OCI-LY3 (cell line): ENCODE data around the gene RAB26.

Experiments
- H2AFZ ChIP-seq: fragments of 200-600, 300-600 bp; shearing (Covaris generic); 2 replicates; pipeline ENCODE4 v1.6.0; 2014; ENCODE audit warnings: antibody characterized with exemption, low read depth, low read length
- H3K27ac ChIP-seq: fragments of 200-600, 300-600 bp; sonication (generic); 2 replicates; pipeline ENCODE4 v1.5.1; 2014; ENCODE audit warnings: mild to moderate bottlenecking, low read length, moderate library complexity, mixed read lengths
- H3K27me3 ChIP-seq: fragments of 200-600, 300-600 bp; sonication (generic); 2 replicates; pipeline ENCODE4 v1.6.1; 2014; ENCODE audit warnings: low read depth, low read length, mixed read lengths
- H3K36me3 ChIP-seq: fragments of 200-600, 300-600 bp; sonication (generic); replicated peaks from 2 replicates; pipeline ENCODE3; 2014; ENCODE audit warnings: low read depth, low read length, mixed read lengths
- H3K4me1 ChIP-seq: fragments of 300-600, 200-600 bp; sonication (generic); 2 replicates; pipeline ENCODE4 v1.6.1; 2014; ENCODE audit warnings: low read length, mixed read lengths
- H3K4me2 ChIP-seq: fragments of 200-600, 300-600 bp; sonication (generic); 2 replicates; pipeline ENCODE4 v1.6.1; 2014; ENCODE audit warnings: low read length, mixed read lengths
- H3K4me3 ChIP-seq: fragments of 300-600, 200-600 bp; sonication (generic); 2 replicates; pipeline ENCODE4 v1.5.1; 2014; ENCODE audit warnings: antibody characterized with exemption, mild to moderate bottlenecking, low read length, moderate library complexity
- H3K79me2 ChIP-seq: fragments of 300-600, 200-600 bp; shearing (Covaris generic); 2 replicates; pipeline ENCODE4 v1.6.1; 2014; ENCODE audit warnings: mild to moderate bottlenecking, low read length, mixed read lengths
- H3K9ac ChIP-seq: fragments of 300-600, 200-600 bp; shearing (Covaris generic); 2 replicates; pipeline ENCODE4 v1.6.0; 2014; ENCODE audit warnings: mild to moderate bottlenecking, low read length, moderate library complexity
- H3K9me3 ChIP-seq: fragments of 200-600, 300-600 bp; shearing (Covaris generic); 2 replicates; pipeline ENCODE4 v1.6.1; 2014; ENCODE audit warnings: low read length, mixed read lengths; ENCODE audit not compliant: insufficient read depth
- H4K20me1 ChIP-seq: fragments of 200-600, 300-600 bp; sonication (generic); 2 replicates; pipeline ENCODE4 v1.6.1; 2016; ENCODE audit warnings: low read length, mixed read lengths; ENCODE audit not compliant: insufficient read depth
- EZH2phosphoT487 ChIP-seq: fragments of 200-600 bp; shearing (Covaris generic); IDR thresholded peaks from 2 replicates; pipeline ENCODE4 v1.6.1; 2018; ENCODE audit warnings: antibody characterized with exemption, mixed run types, low read depth
- TF ChIP-seq, protein P1 (sequence below): fragments of 200-600, 300-600 bp; sonication (generic); IDR thresholded peaks from 2 replicates; pipeline ENCODE4 v1.5.1; 2014; ENCODE audit warnings: antibody characterized with exemption, low read length, low read depth

RAB26 gene

DNA sequence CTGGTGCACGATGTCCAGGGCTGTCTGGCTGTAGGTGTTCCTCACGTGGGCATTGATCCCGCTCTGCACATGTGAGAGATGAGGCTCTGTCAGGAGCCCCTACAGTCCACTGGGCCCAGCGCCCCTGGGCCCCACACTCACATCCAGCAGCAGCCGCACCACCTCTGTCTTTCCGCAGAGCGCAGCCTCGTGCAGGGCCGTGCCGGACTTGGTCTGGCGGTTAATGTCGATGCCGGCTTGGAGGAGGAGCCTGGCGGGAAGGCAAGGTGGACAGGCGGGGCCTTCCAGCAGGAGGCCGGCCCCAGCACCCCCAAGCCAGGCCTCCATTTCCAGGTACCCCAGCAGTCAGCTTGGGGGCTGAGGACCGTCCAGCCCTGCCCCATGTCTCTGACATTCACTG is 38.8 kb downstream of the RAB26 start:
- TF ChIP-seq EZH2phosphoT487 = no peak
- TF ChIP-seq, protein P1, sequence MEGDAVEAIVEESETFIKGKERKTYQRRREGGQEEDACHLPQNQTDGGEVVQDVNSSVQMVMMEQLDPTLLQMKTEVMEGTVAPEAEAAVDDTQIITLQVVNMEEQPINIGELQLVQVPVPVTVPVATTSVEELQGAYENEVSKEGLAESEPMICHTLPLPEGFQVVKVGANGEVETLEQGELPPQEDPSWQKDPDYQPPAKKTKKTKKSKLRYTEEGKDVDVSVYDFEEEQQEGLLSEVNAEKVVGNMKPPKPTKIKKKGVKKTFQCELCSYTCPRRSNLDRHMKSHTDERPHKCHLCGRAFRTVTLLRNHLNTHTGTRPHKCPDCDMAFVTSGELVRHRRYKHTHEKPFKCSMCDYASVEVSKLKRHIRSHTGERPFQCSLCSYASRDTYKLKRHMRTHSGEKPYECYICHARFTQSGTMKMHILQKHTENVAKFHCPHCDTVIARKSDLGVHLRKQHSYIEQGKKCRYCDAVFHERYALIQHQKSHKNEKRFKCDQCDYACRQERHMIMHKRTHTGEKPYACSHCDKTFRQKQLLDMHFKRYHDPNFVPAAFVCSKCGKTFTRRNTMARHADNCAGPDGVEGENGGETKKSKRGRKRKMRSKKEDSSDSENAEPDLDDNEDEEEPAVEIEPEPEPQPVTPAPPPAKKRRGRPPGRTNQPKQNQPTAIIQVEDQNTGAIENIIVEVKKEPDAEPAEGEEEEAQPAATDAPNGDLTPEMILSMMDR = no peak
- H3K9me3 ChIP-seq = no peaks in the 10 kb centered on the region

DNA sequence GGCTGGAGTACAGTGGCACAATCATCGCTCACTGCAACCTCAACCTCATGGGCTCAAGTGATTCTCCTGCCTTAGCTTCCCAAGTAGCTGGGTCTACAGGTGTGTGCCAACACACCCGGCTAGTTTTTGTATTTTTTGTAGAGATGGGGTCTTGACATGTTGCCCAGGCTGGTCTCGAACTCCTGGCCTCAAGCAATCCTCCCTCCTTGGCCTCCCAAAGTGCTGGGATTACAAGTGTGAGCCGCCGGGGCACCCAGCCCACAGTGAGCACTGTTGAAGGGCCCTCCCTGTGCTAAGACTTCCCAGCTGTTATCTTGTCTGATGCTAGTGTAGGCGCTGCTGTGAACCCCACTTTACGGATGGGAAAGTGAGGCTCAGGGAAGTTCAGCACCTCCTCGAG is 40.0 kb downstream of the RAB26 start:
- no peaks in the 10 kb centered on the region for H3K79me2 ChIP-seq
- H3K4me1 ChIP-seq = no peaks in the 10 kb centered on the region
- no peaks in the 10 kb centered on the region for H4K20me1 ChIP-seq
- no peak overlapping the region for H3K27ac ChIP-seq
- no peak overlapping the region for H3K4me2 ChIP-seq
- no peaks in the 10 kb centered on the region for H3K27me3 ChIP-seq
- no peak overlapping the region for H2AFZ ChIP-seq
- TF ChIP-seq EZH2phosphoT487 = no peak
- TF ChIP-seq, protein P1 = no peak
- H3K9me3 ChIP-seq = no peaks in the 10 kb centered on the region
- no peaks in the 10 kb centered on the region for H3K36me3 ChIP-seq
- H3K4me3 ChIP-seq = no peak overlapping the region
- H3K9ac ChIP-seq = no peak overlapping the region

More for the DNA sequence above, 38.8 kb downstream of the RAB26 start:
- Histone ChIP-seq H2AFZ (no peak overlapping the region), H3K9ac (no peak overlapping the region), H3K4me1 (no peaks in the 10 kb centered on the region), H3K27ac (no peak overlapping the region), H3K36me3 (no peaks in the 10 kb centered on the region), H3K27me3 (no peaks in the 10 kb centered on the region), H3K4me3 (no peak overlapping the region), H3K4me2 (no peak overlapping the region), H3K79me2 (no peaks in the 10 kb centered on the region), H4K20me1 (no peaks in the 10 kb centered on the region)

DNA sequence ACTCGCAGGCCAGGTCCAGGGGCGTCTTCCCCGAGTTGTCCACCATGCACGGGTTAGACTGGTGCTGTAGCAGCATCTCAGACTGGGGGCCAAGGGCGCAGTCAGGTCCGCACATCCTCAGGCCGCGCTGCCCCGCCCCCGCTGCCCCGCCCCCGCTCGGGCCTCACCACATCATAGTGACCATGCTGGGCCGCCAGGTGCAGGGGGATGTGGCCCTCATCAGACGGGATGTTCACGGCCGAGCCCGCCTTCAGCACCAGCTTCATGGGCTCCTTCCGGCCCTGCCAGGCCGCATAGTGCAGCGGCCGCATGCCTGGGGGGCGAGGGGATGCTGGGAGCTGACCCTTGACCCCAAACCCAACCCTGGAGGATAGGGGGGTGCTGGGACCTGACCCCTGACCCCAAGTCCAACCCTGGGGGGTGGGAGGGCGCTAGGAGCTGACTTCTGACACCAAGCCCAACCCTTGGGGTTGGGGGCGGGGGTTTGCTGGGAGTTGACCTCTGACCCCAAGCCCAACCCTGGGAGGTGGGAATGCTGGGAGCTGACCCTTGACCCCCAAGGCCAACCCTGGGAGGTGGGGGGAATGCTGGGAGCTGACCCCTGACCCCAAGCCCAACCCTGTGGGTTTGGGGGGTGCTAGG is 40.9 kb downstream of the RAB26 start:
- Histone ChIP-seq H3K79me2 (no peaks in the 10 kb centered on the region), H2AFZ (no peak overlapping the region), H3K9ac (no peak overlapping the region), H4K20me1 (no peaks in the 10 kb centered on the region), H3K36me3 (no peaks in the 10 kb centered on the region), H3K4me1 (no peaks in the 10 kb centered on the region), H3K4me2 (no peak overlapping the region), H3K9me3 (no peaks in the 10 kb centered on the region), H3K27me3 (peaks cover 4% of the 10 kb centered on the region), H3K27ac (no peak overlapping the region), H3K4me3 (no peak overlapping the region)
- TF ChIP-seq, protein P1 = no peak
- no peak for TF ChIP-seq EZH2phosphoT487

DNA sequence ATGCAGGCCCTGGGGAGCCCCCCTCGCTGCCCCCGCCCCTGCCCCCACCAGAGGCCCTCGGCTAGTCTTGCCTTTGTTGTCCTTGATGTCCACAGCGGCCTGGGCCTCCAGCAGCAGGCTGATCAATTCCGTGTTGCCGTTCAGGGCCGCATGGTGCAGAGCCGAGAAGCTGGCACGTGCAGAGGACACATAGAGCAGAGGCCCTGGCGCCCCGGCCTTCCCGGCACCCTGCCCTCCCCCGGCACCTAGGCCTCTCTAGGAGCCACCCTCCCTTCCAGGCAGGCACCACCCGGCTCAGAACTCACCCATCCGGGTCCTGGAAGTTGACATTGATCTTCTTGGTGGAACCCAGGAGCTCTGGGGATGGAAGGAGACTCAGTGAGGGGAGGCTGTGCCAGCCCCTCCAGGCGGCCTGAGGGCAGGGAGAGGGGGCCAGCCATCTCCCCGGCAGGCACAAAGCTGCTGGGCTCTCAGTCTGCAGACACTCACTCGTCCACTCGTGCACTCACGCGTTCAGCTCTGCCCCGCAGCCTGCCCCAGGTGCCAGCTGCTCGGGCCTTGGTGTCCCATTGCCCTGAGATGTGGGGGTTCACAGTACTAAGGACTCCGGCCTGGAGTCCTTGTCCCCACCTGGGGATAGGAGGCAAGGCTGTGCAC is 41.7 kb downstream of the RAB26 start:
- no peak overlapping the region for H3K9ac ChIP-seq

More for the DNA sequence above, 41.7 kb downstream of the RAB26 start:
- no peaks in the 10 kb centered on the region for H3K9me3 ChIP-seq
- peaks cover 3% of the 10 kb centered on the region; the same call in 1 of the 2 replicates for H3K4me1 ChIP-seq
- H4K20me1 ChIP-seq = no peaks in the 10 kb centered on the region
- no peak overlapping the region for H3K4me3 ChIP-seq
- H2AFZ ChIP-seq = peak overlapping the region; percentile 46; the same call in 1 of the 2 replicates
- no peak overlapping the region for H3K27ac ChIP-seq
- H3K36me3 ChIP-seq = no peaks in the 10 kb centered on the region
- TF ChIP-seq, protein P1 = no peak
- no peak for TF ChIP-seq EZH2phosphoT487
- no peak overlapping the region for H3K4me2 ChIP-seq
- peaks cover 12% of the 10 kb centered on the region for H3K27me3 ChIP-seq
- H3K79me2 ChIP-seq = no peaks in the 10 kb centered on the region
